Adipose tissue (tissue), 3 donors: Measurements from ENCODE around the gene TAF11L4. TPM values are rescaled to one million over a fixed set of nuclear protein-coding genes. Genes with fewer than 3 reads are reported as not detected.

Experiments
- polyA plus RNA-seq, 3 donors: library from polyadenylated mRNA; stranded (reverse); fragments of 200-250 nt; gene quantifications; one replicate each; pipeline ENCODE4 v1.2.3, GENCODE V29; 2013
- donor health status: healthy with polysubstance abuse.
- donor health status: Bipolar disorder and iron deficiency.
- donor health status: healthy.

TAF11L4 gene
- polyA plus RNA-seq, 3 donors: not detected

Other genes with a start within 250 kb of the TAF11L4 start
- gene TAF11L2, start 23.6 kb upstream of the TAF11L4 start, polyA plus RNA-seq: not detected
- not detected for gene TAF11L3, start 3.4 kb upstream of the TAF11L4 start, polyA plus RNA-seq
- not detected for gene TAF11L5, start 3.4 kb downstream of the TAF11L4 start, polyA plus RNA-seq
- gene TAF11L6, start 6.9 kb downstream of the TAF11L4 start, polyA plus RNA-seq: not detected
- not detected for gene TAF11L7, start 64.0 kb downstream of the TAF11L4 start, polyA plus RNA-seq
- not detected for gene TAF11L8, start 69.2 kb downstream of the TAF11L4 start, polyA plus RNA-seq
- gene TAF11L9, start 72.6 kb downstream of the TAF11L4 start, polyA plus RNA-seq: not detected
- gene TAF11L10, start 76.0 kb downstream of the TAF11L4 start, polyA plus RNA-seq: not detected
- gene TAF11L11, start 82.4 kb downstream of the TAF11L4 start, polyA plus RNA-seq: not detected
- gene TAF11L12, start 88.6 kb downstream of the TAF11L4 start, polyA plus RNA-seq: not detected
- gene TAF11L13, start 110.3 kb downstream of the TAF11L4 start, polyA plus RNA-seq: not detected
- not detected for gene TAF11L14, start 112.7 kb downstream of the TAF11L4 start, polyA plus RNA-seq